Pancreas (tissue), 10 donors: ENCODE data around the gene HTT. TPM values are rescaled to one million over a fixed set of nuclear protein-coding genes. Genes with fewer than 3 reads are reported as not detected.

Source experiments
- ATAC-seq, 4 donors: fragments of 200-7000 bp; cut with Tn5 transposase; one replicate each; pipeline versions ENCODE4 v1.8.0 to v1.9.1; 2020; ENCODE audit warnings: mild to moderate bottlenecking in 4 of 4, moderate library complexity in 4 of 4
- DNase-seq, 6 donors: peaks; one replicate each; pipeline ENCODE4 v3.0.0-alpha.2; 2020
- FAIRE-seq: peaks from 2 replicates; lab custom pipeline; 2012; peaks lifted over from hg19 to GRCh38; lab: Jason Lieb, UNC
- H3K27ac ChIP-seq, 4 donors: fragments of 200-600 bp; sonication (generic); 1 replicate in 3 of 4; 2 replicates in 1 of 4; pipeline versions ENCODE4 v1.5.0 to v1.8.0; 2020
- H3K27me3 ChIP-seq, 4 donors: fragments of 200-600 bp; one replicate each; pipeline ENCODE4 v1.8.0; 2021
- H3K36me3 ChIP-seq, 3 donors: fragments of 200-600 bp; sonication (generic) in 1 of 3; one replicate each; pipeline versions ENCODE4 v1.5.0 to v1.8.0; 2020 to 2021
- H3K4me1 ChIP-seq, 3 donors: fragments of 200-600 bp; one replicate each; pipeline ENCODE4 v1.8.0; 2021
- H3K4me3 ChIP-seq, 4 donors: fragments of 200-600 bp; sonication (generic) in 2 of 4; one replicate each; pipeline versions ENCODE4 v1.5.0 to v1.8.0; 2020 to 2021
- H3K9me3 ChIP-seq, 4 donors: fragments of 200-600 bp; one replicate each; pipeline ENCODE4 v1.8.0; 2021
- CTCF ChIP-seq, 4 donors: fragments of 200-600 bp; sonication (generic) in 3 of 4; IDR thresholded peaks; one replicate each; pipeline versions ENCODE4 v1.5.0 to v1.8.0; 2021; ENCODE audit warnings: antibody characterized with exemption in 4 of 4
- WGBS, 2 donors: extraction: QIAGEN DNeasy Blood & Tissue Kit; methylation state at CpG; one replicate each; pipeline ENCODE4 v1.1.7; 2013; 5-methylcytosine and 5-hydroxymethylcytosine counted together
- intact Hi-C, 3 donors: fragments of 100-400 bp; cut with DNase I; formaldehyde crosslinking; loops; one replicate each; pipeline versions ENCODE4 v1.11.1 to v1.14.2; 2022
- polyA plus RNA-seq, 2 donors: library from polyadenylated mRNA; stranded (reverse); fragments of 200-250 nt; gene quantifications; one replicate each; pipeline ENCODE4 v1.2.3, GENCODE V29; 2013
- total RNA-seq, 6 donors: library from RNA; stranded (reverse); fragmentation: NEBNext Ultra II Directional in 4 of 6; extraction: Animal tissue kit (Norgen Biotek cat#: 25700) in 4 of 6; gene quantifications; one replicate each; pipeline versions ENCODE4 v1.2.1 to v1.2.4, GENCODE V29; 2021 to 2023
- donor health status: healthy with polysubstance abuse.
- donor health status: DM: no; HTN: no; CAD: no; lungs with moderate emphysema.
- donor health status: DM: no; HTN: no; CAD: no.
- donor health status: control.
- donor health status: control.
- donor health status: Bipolar disorder and iron deficiency.
- donor health status: DM: yes; HTN: yes; CAD: no.
- donor health status: DM: no; HTN: no; CAD: no.
- donor health status: DM: no; HTN: no; CAD: no.
- donor health status: DM: yes; HTN: yes; CAD: no.

The HTT gene
- total and polyA plus RNA-seq, 8 donors: 23.1 to 55.2 (median 42.7) TPM

DNA sequence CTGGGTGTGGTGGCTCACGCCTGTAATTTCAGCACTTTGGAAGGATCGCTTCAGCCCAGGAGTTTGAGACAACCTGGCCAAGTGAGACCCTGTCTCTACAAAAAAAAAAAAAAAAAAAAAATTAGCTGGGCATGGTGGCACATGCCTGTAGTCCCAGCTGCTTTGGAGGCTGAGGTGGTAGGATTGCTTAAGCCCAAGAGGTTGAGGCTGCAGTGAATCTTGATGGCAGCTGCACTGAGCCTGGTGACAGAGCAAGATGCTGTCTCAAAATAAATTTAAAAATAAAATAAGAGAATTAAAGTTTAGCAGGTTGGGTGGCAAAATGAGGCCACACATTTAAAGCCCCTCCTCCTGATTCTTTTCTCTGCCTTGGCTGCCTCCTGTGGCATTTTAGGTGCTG is 47.1 kb downstream of the HTT start:
- Histone ChIP-seq H3K4me3 (no peak overlapping the region), H3K27me3 (no peaks in the 10 kb centered on the region), H3K9me3 (no peaks in the 10 kb centered on the region), H3K27ac (no peak overlapping the region), H3K4me1 (peaks cover 0 to 8% (median 0%) of the 10 kb centered on the region in 3 donors), H3K36me3 (peaks cover 2 to 7% (median 3%) of the 10 kb centered on the region in 3 donors)
- intact Hi-C loops: no loop called here
- WGBS, 2 donors: 96 to 98% methylated on average over 2 of the region's 2 CpGs
- DNase-seq: no peak
- ATAC-seq: no peak
- no peak for FAIRE-seq
- TF ChIP-seq CTCF (IDR thresholded peaks at IDR 0.05): no peak

DNA sequence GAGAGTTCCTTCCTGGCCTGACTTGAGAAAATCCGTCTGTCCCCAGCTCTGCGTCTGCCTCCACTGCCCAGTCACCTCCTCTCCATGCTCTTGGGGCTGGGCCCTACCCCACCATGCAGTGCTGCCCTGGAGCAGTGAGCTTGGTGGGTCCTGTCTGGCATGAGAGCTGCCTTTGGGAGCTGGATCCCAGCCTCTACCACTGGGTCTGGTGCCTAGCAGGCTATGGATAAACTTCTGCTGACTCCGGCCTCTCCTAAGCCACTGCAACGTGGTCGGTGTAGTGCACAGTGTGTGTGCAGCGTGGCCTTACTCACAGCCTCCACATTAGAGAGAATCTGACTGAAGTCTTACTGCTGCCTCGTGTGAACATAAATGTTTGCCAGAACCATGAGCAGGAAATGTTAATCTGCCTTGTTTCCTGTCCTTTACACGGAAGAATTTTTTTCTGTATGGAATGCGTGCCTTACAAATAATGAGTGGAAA is 47.6 kb downstream of the HTT start:
- no peak for DNase-seq
- intact Hi-C loops: no loop called here
- Histone ChIP-seq H3K27me3 (no peaks in the 10 kb centered on the region), H3K36me3 (peaks cover 3 to 7% (median 7%) of the 10 kb centered on the region in 3 donors), H3K9me3 (no peaks in the 10 kb centered on the region), H3K27ac (peak overlapping the region in 1 of 4 donors; percentile 50), H3K4me3 (no peak overlapping the region), H3K4me1 (peaks cover 0 to 8% (median 0%) of the 10 kb centered on the region in 3 donors)
- no peak for TF ChIP-seq CTCF (IDR thresholded peaks at IDR 0.05)
- FAIRE-seq: no peak
- WGBS, 2 donors: 74 to 79% methylated on average over 9 of the region's 9 CpGs
- ATAC-seq: peak in 1 of 4 donors; percentile 30

DNA sequence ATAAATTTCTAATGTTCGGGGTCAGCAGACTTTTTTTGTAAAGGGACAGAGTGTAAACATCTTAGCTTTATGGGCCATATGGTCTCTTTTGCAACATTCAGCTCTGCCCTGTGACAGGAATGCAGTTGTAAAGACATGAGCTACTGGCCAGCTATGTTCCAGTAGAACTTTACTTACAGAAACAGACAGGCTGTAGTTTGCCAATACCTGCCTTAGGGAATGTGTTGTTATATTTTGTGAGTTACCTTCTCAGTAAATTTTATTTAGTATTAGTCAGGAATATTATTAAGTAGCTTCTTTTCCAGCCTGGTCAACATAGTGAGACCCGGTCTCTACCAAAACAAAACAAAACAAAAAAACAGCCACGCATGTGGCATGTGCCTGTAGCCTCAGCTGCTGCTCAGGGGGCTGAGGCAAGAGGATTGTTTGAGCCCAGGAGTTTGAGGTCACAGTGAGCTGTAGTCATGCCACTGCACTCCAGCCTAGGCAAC is 48.7 kb downstream of the HTT start:
- H3K36me3 ChIP-seq: peaks cover 3 to 17% (median 10%) of the 10 kb centered on the region in 3 donors
- H3K27me3 ChIP-seq: no peaks in the 10 kb centered on the region
- FAIRE-seq (no peak), ATAC-seq (peak in 3 of 4 donors; percentile 62 to 71 (median 68)), DNase-seq (no peak)
- H3K4me3 ChIP-seq: no peak overlapping the region
- no peak overlapping the region for H3K27ac ChIP-seq
- no peak for TF ChIP-seq CTCF (IDR thresholded peaks at IDR 0.05)
- H3K4me1 ChIP-seq: peaks cover 0 to 8% (median 0%) of the 10 kb centered on the region in 3 donors
- WGBS, 2 donors: 37 to 50% methylated on average over 3 of the region's 3 CpGs
- intact Hi-C loops: no loop called here
- no peaks in the 10 kb centered on the region for H3K9me3 ChIP-seq

DNA sequence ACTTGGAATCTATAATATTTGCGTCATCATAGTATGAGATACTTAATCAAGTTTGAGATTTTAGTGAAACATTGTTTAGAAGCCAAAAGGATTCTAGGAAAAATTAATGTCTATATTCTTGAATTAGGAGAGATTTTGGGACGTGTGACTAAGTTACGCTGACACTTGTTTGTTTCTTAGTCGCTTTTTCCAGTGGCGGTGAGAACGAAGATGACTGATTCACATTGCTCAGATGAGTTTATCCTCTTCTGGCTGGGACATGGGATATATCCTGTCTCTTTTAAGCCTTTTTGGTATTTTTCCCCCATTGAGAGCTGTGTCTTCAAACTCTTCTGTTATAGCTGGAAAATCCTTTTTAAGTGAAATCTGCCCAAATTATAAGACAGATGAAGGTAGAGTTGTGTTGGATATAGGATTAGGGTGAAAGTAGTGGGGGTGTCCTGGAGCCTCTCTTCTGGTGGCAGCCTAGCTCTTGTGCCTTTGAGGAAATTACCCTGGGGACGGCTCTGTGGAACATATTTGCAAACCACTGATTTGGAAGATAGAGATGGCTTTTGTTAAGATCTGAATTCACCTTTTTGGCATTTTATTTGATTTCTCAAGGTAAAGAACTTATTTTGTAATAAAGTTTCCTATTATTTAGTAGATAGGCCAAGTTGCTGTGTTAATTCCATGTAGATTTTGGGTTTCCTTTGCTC is 49.7 kb downstream of the HTT start:
- Histone ChIP-seq H3K27ac (no peak overlapping the region), H3K27me3 (no peaks in the 10 kb centered on the region), H3K4me1 (peaks cover 0 to 8% (median 0%) of the 10 kb centered on the region in 3 donors), H3K9me3 (no peaks in the 10 kb centered on the region), H3K4me3 (no peak overlapping the region), H3K36me3 (peaks cover 3 to 22% (median 10%) of the 10 kb centered on the region in 3 donors)
- ATAC-seq: no peak
- peak; percentile 5 for FAIRE-seq
- intact Hi-C loops: no loop called here
- no peak for TF ChIP-seq CTCF (IDR thresholded peaks at IDR 0.05)
- 74 to 79% methylated on average over 7 of the region's 7 CpGs for WGBS, 2 donors
- DNase-seq: no peak

DNA sequence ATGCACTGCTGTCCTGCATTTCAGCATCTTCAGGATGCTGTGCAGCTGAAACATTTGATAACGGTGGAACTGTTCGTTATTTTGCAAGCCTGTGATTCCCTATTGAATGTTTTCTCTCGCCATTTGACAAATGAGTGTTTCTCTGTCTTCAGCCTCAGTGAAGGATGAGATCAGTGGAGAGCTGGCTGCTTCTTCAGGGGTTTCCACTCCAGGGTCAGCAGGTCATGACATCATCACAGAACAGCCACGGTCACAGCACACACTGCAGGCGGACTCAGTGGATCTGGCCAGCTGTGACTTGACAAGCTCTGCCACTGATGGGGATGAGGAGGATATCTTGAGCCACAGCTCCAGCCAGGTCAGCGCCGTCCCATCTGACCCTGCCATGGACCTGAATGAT is 52.6 kb downstream of the HTT start:
- intact Hi-C loops: no loop called here

More for the DNA sequence above, 52.6 kb downstream of the HTT start:
- H3K36me3 ChIP-seq: peaks cover 3 to 46% (median 20%) of the 10 kb centered on the region in 3 donors
- no peak overlapping the region for H3K4me3 ChIP-seq
- ATAC-seq (no peak), FAIRE-seq (no peak), DNase-seq (no peak)
- no peaks in the 10 kb centered on the region for H3K27me3 ChIP-seq
- H3K4me1 ChIP-seq: peaks cover 0 to 8% (median 0%) of the 10 kb centered on the region in 3 donors
- no peaks in the 10 kb centered on the region for H3K9me3 ChIP-seq
- WGBS, 2 donors: 94 to 95% methylated on average over 7 of the region's 7 CpGs
- H3K27ac ChIP-seq: no peak overlapping the region
- TF ChIP-seq CTCF (IDR thresholded peaks at IDR 0.05): no peak
